GM23248 (cell line): ENCODE measurements around the gene ALG1. TPM values are rescaled to one million over a fixed set of nuclear protein-coding genes. Genes with fewer than 3 reads are reported as not detected.

Experiments used
- DNase-seq: peaks from one replicate; pipeline ENCODE4 v3.0.0-alpha.2; 2015
- H2AFZ ChIP-seq: fragments of 200-600 bp; sonication (generic); 2 replicates; pipeline ENCODE4 v1.6.1; 2016; ENCODE audit warnings: antibody characterized with exemption
- H3F3A ChIP-seq: fragments of 200-600 bp; sonication (generic); 2 replicates; pipeline ENCODE4 v1.6.1; 2016; ENCODE audit warnings: mild to moderate bottlenecking, antibody characterized with exemption, mixed run types; ENCODE audit not compliant: insufficient read depth
- H3K27ac ChIP-seq: fragments of 200-600 bp; sonication (generic); 2 replicates; pipeline ENCODE4 v1.5.1; 2016; ENCODE audit warnings: mild to moderate bottlenecking
- H3K27me3 ChIP-seq: fragments of 200-600 bp; sonication (generic); replicated peaks from 2 replicates; pipeline ENCODE4 v1.6.1; 2016; ENCODE audit warnings: mild to moderate bottlenecking; ENCODE audit not compliant: insufficient read depth
- H3K36me3 ChIP-seq: fragments of 200-600 bp; sonication (generic); 2 replicates; pipeline ENCODE4 v1.6.1; 2016; ENCODE audit warnings: low read depth, mild to moderate bottlenecking
- H3K4me1 ChIP-seq: fragments of 200-600 bp; sonication (generic); 2 replicates; pipeline ENCODE4 v1.6.1; 2016; ENCODE audit warnings: mild to moderate bottlenecking; ENCODE audit not compliant: insufficient read depth
- H3K4me2 ChIP-seq: fragments of 200-600 bp; sonication (generic); one replicate; pipeline ENCODE4 v1.6.1; 2016; ENCODE audit warnings: mild to moderate bottlenecking; ENCODE audit not compliant: unreplicated experiment
- H3K4me3 ChIP-seq: fragments of 200-600 bp; sonication (generic); 2 replicates; pipeline ENCODE4 v1.5.1; 2016; ENCODE audit warnings: mild to moderate bottlenecking
- H3K79me2 ChIP-seq: fragments of 200-600 bp; sonication (generic); 2 replicates; pipeline ENCODE4 v1.6.1; 2016; ENCODE audit warnings: mild to moderate bottlenecking; ENCODE audit not compliant: insufficient read depth
- H3K9ac ChIP-seq: fragments of 200-600 bp; sonication (generic); 2 replicates; pipeline ENCODE4 v1.6.1; 2016; ENCODE audit warnings: mild to moderate bottlenecking
- H3K9me2 ChIP-seq: fragments of 200-600 bp; sonication (generic); 2 replicates; pipeline ENCODE4 v1.6.1; 2016; ENCODE audit warnings: mixed run types, mild to moderate bottlenecking, moderate library complexity; ENCODE audit not compliant: insufficient read depth
- H3K9me3 ChIP-seq: fragments of 200-600 bp; sonication (generic); one replicate; pipeline ENCODE4 v1.6.1; 2017; ENCODE audit warnings: low read depth
- H4K20me1 ChIP-seq: fragments of 200-600 bp; sonication (generic); 2 replicates; pipeline ENCODE4 v1.6.0; 2016; ENCODE audit not compliant: insufficient read depth
- EZH2 ChIP-seq: fragments of 200-600 bp; sonication (generic); IDR thresholded peaks from 2 replicates; pipeline ENCODE4 v1.6.1; 2018; ENCODE audit warnings: antibody characterized with exemption, mild to moderate bottlenecking; ENCODE audit not compliant: insufficient read depth, poor library complexity, severe bottlenecking
- EZH2phosphoT487 ChIP-seq: fragments of 200-600 bp; sonication (generic); IDR thresholded peaks from 2 replicates; pipeline ENCODE4 v1.6.1; 2018; ENCODE audit warnings: antibody characterized with exemption, moderate library complexity, mild to moderate bottlenecking, low read depth; ENCODE audit not compliant: insufficient read depth
- WGBS, 2 experiments: methylation state at CpG; one replicate each; pipeline ENCODE4 v1.1.6; 2015 to 2017; ENCODE audit warnings: low lambda C conversion rate in 2 of 2, low coverage in 1 of 2; ENCODE audit errors: missing lambda C conversion rate in 2 of 2; 5-methylcytosine and 5-hydroxymethylcytosine counted together
- in situ Hi-C: fragments of 300-500 bp; cut with MboI; formaldehyde crosslinking; loops from 2 replicates; pipeline ENCODE4 v1.15.0; 2020
- polyA plus RNA-seq: library from polyadenylated mRNA; unstranded; fragments of >200 nt; fragmentation: Nextera tagmentation; extraction: Ambion mirVana; gene quantifications from 2 replicates; pipeline ENCODE4 v1.2.1, GENCODE V29; 2016
- total RNA-seq: library from RNA; depleted of rRNA; stranded (reverse); fragments of >200 nt; shearing (Covaris generic); gene quantifications from 2 replicates; pipeline ENCODE4 v1.2.3, GENCODE V29; 2014

ALG1 gene
- total and polyA plus RNA-seq, 2 experiments from 2014 or later, result 36.5 to 45.4 TPM

- Histone ChIP-seq H2AFZ (no peak overlapping the region), H3K27ac (no peak overlapping the region), H4K20me1 (no peaks in the 10 kb centered on the region), H3K36me3 (no peaks in the 10 kb centered on the region), H3K9me2 (no peaks in the 10 kb centered on the region), H3K79me2 (0 out of 2 replicates have a peak, but pooled peaks cover 4% of the 10 kb centered on the region), H3K9ac (no peak overlapping the region), H3K27me3 (no peaks in the 10 kb centered on the region), H3K4me1 (peaks cover 10% of the 10 kb centered on the region), H3F3A (no peaks in the 10 kb centered on the region), H3K9me3 (no peaks in the 10 kb centered on the region), H3K4me3 (no peak overlapping the region), H3K4me2 (no peak overlapping the region)
- in situ Hi-C loops, result no loop called here
- WGBS, 2 experiments, result 87% methylated on average over 10 to 12 of the region's 12 CpGs
- DNase-seq, result no peak
- no peak for TF ChIP-seq EZH2phosphoT487
- TF ChIP-seq EZH2, result no peak
Measured at GRCh38 chr16:5030251-5030870, 41.3 kb upstream of the ALG1 start.

GRCh38 chr16:5031601-5032000, 40.0 kb upstream of the ALG1 start:
- H3K27me3 ChIP-seq, result no peaks in the 10 kb centered on the region
- H3K9me2 ChIP-seq, result no peaks in the 10 kb centered on the region
- H4K20me1 ChIP-seq, result no peaks in the 10 kb centered on the region
- no peak overlapping the region for H2AFZ ChIP-seq
- no peak overlapping the region for H3K27ac ChIP-seq
- peaks cover 10% of the 10 kb centered on the region for H3K4me1 ChIP-seq
- TF ChIP-seq EZH2, result no peak
- TF ChIP-seq EZH2phosphoT487, result no peak
- no peak overlapping the region for H3K4me2 ChIP-seq
- WGBS, 2 experiments, result 59 to 66% methylated on average over 7 of the region's 7 CpGs
- no peaks in the 10 kb centered on the region for H3K9me3 ChIP-seq
- DNase-seq, result no peak
- in situ Hi-C loops, result no loop called here
- no peak overlapping the region for H3K9ac ChIP-seq
- 0 out of 2 replicates have a peak, but pooled peaks cover 4% of the 10 kb centered on the region for H3K79me2 ChIP-seq
- H3K4me3 ChIP-seq, result no peak overlapping the region
- no peaks in the 10 kb centered on the region for H3F3A ChIP-seq
- H3K36me3 ChIP-seq, result no peaks in the 10 kb centered on the region

- Histone ChIP-seq H3K9me2 (no peaks in the 10 kb centered on the region), H3K4me2 (peak overlapping the region; percentile 92), H2AFZ (peak overlapping the region; percentile 98), H3K27me3 (no peaks in the 10 kb centered on the region), H3K9ac (peak overlapping the region; percentile 83), H3K4me1 (peaks cover 10% of the 10 kb centered on the region), H3K79me2 (0 out of 2 replicates have a peak, but pooled peaks cover 4% of the 10 kb centered on the region), H3K27ac (no peak overlapping the region), H3K4me3 (peak overlapping the region; percentile 84), H4K20me1 (no peaks in the 10 kb centered on the region), H3K36me3 (no peaks in the 10 kb centered on the region), H3F3A (no peaks in the 10 kb centered on the region), H3K9me3 (no peaks in the 10 kb centered on the region)
- WGBS, 2 experiments, result 39 to 40% methylated on average over 12 of the region's 12 CpGs
- peak; percentile 36 for DNase-seq
- in situ Hi-C loops, result no loop called here
- no peak for TF ChIP-seq EZH2phosphoT487
- TF ChIP-seq EZH2, result no peak
Measured at GRCh38 chr16:5032748-5033167, 38.9 kb upstream of the ALG1 start.

GRCh38 chr16:5033256-5034166, 38.1 kb upstream of the ALG1 start, which contains the start of gene NAGPA:
NAGPA (minus strand) TSS chr16:5033935; CDS start chr16:5033914, 21 bp downstream.
- H3K9me2 ChIP-seq, result no peaks in the 10 kb centered on the region
- in situ Hi-C loops, result no loop called here
- H3K27me3 ChIP-seq, result no peaks in the 10 kb centered on the region
- H3K4me2 ChIP-seq, result peak within 1 kb of the TSS; percentile 92
- TF ChIP-seq EZH2 (no peak), EZH2phosphoT487 (no peak)
- peaks cover 10% of the 10 kb centered on the region for H3K4me1 ChIP-seq
- peak within 1 kb of the TSS; percentile 52 for H3K27ac ChIP-seq
- H3K36me3 ChIP-seq, result no peaks in the 10 kb centered on the region
- H3K4me3 ChIP-seq, result peak within 1 kb of the TSS; percentile 84
- no peaks in the 10 kb centered on the region for H3K9me3 ChIP-seq
- peak; percentile 94 for DNase-seq
- H3K79me2 ChIP-seq, result 0 out of 2 replicates have a peak, but pooled peaks cover 4% of the 10 kb centered on the region
- peak within 1 kb of the TSS; percentile 83 for H3K9ac ChIP-seq
- no peaks in the 10 kb centered on the region for H3F3A ChIP-seq
- peak within 1 kb of the TSS; percentile 98 for H2AFZ ChIP-seq
- 0% methylated on average over 85 to 88 of the region's 104 CpGs for WGBS, 2 experiments
- H4K20me1 ChIP-seq, result no peaks in the 10 kb centered on the region
